GM19193 (cell line): ENCODE data around the gene NLRP9.

Experiments
- POLR2A ChIP-seq: IDR thresholded peaks from 4 replicates; pipeline ENCODE4 v1.6.1; 2011; ENCODE audit not compliant: insufficient read depth, insufficient read length; ENCODE audit errors: extremely low read depth

NLRP9 gene

DNA sequence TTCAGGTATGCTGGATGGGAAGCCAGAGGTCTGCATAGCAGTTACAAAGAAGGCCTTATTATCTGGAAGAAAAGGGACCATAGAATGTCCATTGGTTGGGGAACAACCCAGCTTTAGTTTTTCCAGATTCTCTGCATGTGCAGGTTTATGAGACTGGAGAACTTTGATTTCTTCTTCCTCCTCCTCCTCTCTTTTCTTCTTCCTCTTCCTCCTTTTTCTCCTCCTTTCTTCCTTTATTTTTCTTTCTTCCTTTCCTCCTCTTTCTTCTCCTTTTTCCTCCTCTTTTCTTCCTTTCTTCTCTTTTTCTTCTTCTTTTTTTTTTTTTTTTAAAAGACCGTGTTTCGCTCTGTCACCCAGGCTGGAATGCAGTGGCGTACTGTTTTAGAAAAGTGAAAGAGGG lies 32.2 kb downstream of the NLRP9 start:
- no peak for TF ChIP-seq POLR2A

DNA sequence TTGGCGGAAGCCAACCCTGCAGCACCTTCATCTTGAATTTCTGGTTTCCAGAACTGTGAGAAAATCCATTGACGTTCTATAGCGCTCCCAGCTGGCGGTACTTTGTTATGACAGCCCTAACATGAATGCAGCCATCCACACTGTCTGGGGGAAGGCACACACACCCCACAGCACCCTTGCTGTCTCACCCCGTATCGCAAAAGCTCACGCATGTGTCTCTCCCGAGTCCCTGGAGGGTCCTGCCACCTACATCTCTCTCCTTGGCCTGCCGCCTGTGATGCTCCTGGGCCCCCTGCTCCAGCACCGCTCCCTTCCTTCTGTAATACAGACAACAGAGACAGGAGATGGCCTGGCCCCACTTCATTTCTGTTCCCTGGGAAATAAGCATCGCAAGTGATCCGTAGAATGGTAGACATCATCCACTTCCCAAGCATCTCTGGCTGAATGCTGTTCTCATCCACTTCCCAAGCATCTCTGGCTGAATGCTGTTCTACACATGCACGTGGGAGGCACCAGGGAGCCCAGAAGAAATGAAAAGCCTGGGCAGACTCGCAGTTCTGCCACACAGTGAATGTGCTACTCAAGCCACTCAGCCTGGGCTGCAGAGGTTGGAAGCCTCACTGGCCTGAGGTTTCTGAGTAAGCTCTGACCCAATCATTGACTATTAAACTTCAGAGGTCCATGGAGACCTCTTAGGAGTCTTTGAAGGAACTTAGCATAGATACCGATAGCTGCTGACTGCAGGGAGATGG lies 33.5 kb downstream of the NLRP9 start:
- no peak for TF ChIP-seq POLR2A

DNA sequence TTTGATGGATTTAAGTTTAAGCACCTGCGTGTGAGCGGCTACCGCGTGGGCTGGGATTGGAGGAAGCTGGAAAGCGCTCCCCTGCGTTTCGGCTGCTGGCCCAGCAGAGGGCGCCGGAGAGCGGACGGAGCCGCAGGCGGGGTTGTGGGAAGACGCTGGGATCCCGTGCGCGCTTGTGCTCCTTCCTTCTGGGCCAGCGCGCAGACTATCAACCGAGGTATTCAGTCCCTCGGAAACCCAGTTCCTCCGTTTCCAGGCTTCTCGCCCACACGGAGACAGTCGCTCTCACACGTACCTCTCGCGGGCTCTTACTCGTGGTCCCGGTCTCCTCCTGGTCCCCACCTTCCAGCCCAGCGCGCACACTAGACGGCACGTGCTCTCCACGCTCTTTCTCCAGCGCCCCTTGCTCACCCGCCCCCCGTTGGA lies 34.4 kb downstream of the NLRP9 start:
- no peak for TF ChIP-seq POLR2A

DNA sequence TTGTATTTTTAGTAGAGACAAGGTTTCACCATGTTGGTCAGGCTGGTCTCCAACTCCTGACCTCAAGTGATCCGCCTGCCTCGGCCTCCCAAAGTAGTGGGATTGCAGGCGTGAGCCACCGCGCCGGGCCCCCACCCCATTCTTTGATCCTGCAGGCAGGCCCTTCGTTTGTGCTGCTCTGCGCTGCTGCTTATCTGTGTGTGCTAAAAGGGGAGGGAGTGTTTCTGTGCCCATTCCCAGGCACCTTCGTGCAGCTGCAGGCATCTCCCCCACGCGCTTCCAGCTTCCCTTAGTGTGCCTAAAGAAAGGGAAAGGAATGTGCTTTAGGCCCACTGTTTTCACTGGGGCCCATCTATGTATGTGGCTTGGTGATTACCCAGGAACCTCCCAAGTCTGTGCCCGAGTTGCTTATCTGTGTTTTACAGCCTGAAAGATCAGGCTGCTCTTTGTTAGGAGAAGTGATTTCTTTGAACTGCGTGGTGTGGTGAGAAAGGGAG lies 36.0 kb downstream of the NLRP9 start:
- TF ChIP-seq POLR2A = no peak

DNA sequence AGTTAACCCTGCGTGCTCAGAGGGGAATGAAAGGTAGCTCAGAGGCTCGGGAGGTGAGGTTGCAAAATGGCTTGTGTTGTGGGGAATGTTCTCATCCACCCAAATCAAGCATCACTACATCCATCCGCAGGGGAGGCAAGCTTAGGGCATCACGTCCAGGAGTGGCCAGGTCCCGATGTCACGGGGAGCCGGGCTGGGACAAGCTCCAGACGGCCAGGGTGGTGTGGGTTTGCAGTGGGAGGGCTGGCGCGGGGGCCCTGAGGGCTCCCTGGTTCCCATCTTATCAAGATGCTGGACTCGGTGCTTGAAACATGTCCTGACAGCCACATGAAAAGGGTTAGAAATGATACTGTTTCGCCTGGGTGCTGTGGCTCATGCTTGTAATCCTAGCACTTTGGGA lies 37.4 kb downstream of the NLRP9 start:
- no peak for TF ChIP-seq POLR2A

DNA sequence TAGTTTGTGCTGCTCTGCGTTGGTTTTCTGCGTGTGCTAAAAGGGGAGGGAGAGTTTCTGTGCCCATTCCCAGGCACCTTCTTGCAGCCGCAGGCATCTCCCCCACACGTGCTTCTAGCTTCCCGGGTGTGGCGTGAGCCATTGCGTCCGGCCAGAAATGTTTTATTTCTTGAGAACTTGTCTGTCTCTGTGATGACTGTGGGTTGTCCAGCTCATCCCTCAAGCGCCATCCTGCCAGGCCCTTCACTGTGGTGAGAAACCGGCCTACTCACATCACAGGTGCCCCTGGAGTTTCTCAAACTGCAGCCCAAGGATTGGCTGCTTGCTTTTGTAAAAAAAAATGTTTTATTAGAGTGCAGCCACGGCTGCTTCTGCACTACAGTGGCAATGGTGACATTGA lies 39.0 kb downstream of the NLRP9 start:
- TF ChIP-seq POLR2A = no peak

DNA sequence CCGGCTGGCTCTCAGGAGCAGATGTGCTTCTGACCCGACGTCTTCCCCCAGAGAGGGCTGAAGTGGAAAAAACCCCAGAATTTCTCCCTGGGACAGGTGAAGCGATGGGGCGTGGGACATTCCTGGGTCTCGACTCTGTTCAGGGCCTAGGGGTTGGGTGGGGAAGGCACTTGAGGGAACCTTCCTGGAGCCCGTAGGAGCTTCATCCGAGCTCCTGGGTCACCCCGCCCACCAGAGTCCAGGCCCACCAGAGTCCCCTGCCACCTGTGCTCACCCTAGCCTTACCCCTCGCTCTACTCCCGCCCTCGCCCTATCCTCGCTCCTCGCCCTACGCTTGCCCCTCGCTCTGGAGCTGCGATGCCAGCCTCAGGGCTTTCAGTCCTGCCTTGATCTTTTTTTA lies 39.9 kb downstream of the NLRP9 start:
- TF ChIP-seq POLR2A = no peak

DNA sequence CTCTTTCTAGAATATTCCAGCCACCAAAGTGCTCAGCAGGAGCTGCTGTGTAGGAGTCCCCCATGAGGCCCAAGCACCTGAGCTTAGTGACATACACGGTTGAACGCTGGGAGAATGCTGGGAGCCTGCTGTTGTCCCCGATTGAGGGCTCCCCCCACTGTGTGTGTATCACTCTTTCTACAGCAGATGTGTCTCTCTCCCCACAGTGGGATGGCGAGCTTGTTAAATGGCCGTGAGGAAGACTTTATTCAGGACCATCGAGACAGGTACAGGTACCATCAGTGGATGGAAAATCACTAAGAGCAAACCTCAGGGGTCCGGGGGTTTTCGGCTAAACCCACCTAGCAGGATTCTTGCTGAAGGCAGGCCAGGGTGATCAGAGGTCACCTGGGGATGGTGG lies 40.5 kb downstream of the NLRP9 start:
- no peak for TF ChIP-seq POLR2A

DNA sequence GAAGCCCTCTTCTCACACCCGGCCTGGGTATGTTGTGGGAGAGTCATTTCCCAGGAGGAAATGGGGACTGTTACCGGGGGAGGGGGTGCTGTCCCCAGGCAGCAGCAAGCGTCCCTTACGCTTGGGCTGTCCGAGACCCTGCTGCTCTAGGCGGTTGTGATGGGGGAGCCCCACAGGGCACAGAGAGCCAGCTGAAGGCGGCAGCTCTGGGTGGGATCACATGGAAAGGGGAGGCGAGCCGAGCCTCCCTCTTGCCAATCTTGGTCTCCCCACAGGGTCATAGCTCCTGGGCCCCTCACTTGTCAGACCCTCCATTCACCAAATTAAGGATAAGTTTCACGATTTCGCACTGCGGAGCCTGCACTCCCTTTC lies 41.1 kb downstream of the NLRP9 start:
- no peak for TF ChIP-seq POLR2A

DNA sequence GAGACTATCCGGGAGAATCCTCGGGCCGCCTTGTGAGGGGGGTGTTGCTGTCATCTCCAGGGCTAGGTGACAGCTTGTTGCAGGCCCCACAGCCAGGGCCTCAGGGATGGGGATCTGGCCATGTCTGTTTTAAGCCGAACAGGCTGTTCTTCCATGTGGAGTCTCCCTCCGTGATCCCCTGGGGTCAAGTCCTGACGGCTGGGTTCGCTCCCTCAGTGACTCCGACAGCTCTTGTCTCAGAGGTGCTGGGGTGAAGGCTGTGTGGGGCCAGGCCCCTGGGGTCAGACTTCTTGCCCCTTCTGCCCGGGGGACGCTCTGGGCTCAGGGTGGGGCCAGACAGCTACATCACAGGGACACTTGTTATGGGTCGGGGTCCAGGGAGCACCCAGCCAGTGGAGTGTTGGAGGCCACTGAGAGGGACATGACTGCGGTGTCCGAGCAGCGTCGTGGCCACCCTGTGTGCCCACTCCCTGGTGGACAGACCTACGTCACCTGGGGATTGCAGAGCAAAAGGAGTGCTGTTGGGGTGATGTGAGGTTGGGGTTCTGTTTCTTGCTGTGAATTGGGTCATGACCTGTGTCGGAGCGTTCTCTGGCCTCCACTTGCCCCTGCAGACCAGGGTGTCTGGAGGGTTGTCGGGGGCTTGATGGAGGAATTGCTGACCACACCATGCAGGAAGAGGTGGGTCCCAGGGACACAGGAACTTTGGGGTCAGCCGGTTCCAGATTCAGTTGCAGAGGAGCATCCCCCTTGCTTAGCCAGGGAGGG lies 41.7 kb downstream of the NLRP9 start:
- TF ChIP-seq POLR2A = no peak

DNA sequence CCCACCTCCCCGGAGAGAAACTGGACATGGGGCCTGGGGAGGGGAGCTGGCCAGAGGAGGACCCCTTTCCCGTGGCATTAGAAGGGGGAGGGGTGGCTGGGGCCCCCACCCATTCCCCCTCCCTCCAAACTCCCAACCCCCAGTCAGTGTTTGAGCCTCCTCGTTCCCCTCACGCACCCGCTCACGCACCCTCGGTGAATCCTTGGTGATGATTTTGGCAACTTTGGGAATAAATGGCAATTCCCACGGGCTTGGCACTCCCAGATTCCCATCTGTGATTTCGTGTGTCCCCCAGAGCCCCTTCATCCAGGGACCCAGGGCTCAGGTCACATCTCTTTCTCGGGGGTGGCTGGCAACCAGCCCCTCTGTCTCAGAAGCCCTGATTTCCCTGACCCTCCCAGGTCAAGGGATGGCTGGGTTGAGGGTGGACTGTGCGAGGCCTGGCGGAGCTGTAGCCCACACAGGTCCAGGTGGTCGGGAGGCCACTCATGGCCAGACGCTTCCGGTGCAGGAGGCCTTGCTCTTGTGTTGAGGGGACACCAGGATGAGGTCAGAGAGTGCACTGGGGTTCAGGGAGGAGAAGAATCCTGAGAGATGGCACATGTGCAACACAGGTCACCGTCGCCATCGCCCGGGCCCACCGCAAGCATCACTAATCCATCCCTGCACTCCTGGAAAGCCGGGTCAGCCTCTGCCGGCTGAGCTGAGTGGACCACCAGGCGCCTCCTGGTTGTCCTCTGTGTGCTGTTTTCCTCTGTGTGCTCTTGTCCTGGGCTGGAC lies 42.5 kb downstream of the NLRP9 start:
- no peak for TF ChIP-seq POLR2A

DNA sequence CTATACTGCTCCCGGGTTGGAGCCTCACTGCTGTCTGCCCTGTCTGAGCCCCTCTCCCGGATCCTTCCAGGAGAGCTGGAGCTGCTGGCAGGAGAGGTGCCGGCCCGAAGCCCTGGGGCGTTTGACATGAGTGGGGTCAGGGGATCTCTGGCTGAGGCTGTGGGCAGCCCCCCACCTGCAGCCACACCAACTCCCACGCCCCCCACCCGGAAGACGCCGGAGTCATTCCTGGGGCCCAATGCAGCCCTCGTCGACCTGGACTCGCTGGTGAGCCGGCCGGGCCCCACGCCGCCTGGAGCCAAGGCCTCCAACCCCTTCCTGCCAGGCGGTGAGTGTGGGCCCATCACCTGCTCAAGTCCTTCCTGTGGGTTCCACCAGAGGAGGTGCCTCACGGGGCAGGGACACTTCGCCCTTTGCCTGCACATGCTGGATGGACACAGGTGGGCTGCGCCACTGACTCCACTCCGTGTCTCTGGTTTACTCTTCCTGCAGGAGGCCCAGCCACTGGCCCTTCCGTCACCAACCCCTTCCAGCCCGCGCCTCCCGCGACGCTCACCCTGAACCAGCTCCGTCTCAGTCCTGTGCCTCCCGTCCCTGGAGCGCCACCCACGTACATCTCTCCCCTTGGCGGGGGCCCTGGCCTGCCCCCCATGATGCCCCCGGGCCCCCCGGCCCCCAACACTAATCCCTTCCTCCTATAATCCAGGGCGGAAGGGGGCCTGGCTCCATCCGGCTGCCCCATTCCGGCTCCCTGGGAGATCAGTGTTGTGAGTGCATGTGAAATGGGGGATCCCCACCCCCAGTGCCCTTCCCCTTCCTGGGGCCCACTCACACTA lies 43.3 kb downstream of the NLRP9 start:
- no peak for TF ChIP-seq POLR2A

DNA sequence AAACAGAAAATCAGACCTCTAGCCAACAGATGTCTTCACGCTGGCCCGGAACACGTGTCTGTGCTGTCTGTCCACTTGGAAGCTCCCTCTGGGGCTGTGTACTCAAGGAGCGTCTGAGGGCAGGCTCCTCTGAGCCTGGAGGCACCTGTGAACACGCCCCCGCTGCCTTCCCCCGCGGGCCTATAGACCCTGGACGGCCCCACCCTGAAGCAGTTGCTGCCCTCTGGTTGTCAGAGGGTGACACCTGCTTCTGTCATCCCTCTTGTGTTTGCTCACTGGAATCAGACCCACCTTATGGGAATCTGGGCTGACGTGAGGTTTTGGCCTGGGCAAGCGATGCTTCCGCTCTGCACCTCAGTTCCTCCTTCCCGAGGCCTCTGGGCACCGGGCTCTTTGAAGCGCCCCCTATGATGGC lies 44.0 kb downstream of the NLRP9 start:
- TF ChIP-seq POLR2A = no peak

DNA sequence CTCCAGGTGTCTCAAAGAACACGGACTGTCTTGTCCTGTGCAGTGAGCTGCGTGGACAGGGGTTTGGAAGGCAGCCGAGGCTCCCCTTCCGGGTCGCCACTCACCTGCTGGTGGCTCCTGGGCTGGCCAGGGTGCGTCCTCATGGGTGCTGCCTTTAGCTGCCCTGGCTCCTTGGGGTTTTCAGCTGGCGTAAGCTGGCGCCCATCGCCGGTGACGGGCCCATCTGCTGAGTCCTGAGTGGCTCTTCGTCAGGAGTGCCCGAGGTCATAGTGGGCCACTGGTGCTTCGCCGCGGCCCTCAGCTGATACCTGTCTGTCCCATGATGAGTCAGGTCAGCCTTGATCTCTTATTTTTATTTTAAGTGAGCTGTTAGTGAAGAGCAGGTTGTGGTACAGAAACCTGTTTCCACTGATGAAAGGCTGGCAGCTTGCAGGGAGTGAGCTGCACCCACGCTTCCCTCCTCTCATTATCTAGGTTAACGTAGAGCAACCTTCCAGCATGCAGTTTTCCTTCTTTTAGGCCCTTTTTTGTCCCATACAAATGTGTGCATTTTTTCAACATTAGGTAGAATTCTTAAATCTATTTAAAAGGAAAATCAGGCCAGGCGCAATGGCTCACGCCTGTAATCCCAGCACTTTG lies 44.7 kb downstream of the NLRP9 start:
- no peak for TF ChIP-seq POLR2A

DNA sequence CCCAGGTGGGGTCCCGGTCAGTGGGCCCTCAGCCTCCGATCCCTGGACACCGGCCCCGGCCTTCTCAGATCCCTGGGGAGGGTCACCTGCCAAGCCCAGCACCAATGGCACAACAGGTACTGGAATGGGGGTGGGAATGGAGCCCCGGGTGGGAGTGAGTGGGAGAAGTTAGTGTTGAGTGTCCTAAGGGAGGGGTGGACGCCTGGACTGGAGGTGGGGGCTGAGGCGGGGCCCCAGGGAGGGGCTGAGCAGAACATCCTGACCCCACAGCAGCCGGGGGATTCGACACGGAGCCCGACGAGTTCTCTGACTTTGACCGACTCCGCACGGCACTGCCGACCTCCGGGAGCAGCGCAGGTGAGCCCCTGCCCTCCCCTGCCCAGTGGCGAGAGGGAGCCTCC lies 45.5 kb downstream of the NLRP9 start:
- TF ChIP-seq POLR2A = no peak
